OCI-LY1 (cell line): ENCODE measurements around the gene CDC27.

Source experiments
- EZH2 ChIP-seq: fragments of 200-600 bp; sonication (generic), shearing (Covaris generic); IDR thresholded peaks from 2 replicates; pipeline ENCODE4 v1.8.0; 2017; ENCODE audit warnings: borderline replicate concordance, mixed run types, mild to moderate bottlenecking, antibody characterized with exemption, low read length, moderate library complexity, mixed read lengths
- TF ChIP-seq, protein P1 (sequence below): fragments of 200-600 bp; sonication (generic), shearing (Covaris generic); IDR thresholded peaks from 2 replicates; pipeline ENCODE4 v1.5.1; 2017; ENCODE audit warnings: mild to moderate bottlenecking, antibody characterized with exemption, low read length, moderate library complexity, mixed read lengths

DNA sequence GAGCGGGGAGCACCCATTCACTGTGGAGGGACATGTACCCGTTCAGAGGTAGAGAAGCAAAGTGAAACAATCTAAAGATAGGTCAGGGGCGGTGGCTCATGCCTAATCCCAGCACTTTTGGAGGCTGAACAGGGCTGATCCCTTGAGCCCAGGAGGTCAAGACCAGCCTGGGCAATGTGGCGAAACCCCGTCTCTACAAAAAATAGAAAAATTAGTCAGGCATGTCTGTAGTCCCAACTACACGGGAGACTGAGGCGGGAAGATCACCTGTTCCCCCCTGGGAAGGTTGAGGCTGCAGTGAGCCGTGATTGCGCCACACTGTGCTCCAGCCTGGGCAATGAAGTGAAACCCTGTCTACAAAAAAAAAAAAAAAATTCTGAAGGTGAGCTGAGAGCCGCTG, 41.8 kb upstream of the CDC27 start:
- TF ChIP-seq, protein P1, sequence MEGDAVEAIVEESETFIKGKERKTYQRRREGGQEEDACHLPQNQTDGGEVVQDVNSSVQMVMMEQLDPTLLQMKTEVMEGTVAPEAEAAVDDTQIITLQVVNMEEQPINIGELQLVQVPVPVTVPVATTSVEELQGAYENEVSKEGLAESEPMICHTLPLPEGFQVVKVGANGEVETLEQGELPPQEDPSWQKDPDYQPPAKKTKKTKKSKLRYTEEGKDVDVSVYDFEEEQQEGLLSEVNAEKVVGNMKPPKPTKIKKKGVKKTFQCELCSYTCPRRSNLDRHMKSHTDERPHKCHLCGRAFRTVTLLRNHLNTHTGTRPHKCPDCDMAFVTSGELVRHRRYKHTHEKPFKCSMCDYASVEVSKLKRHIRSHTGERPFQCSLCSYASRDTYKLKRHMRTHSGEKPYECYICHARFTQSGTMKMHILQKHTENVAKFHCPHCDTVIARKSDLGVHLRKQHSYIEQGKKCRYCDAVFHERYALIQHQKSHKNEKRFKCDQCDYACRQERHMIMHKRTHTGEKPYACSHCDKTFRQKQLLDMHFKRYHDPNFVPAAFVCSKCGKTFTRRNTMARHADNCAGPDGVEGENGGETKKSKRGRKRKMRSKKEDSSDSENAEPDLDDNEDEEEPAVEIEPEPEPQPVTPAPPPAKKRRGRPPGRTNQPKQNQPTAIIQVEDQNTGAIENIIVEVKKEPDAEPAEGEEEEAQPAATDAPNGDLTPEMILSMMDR: no peak
- TF ChIP-seq EZH2: no peak
